GM19193 (cell line): ENCODE data around the gene MYCBP2.

Experiments
- POLR2A ChIP-seq: IDR thresholded peaks from 4 replicates; pipeline ENCODE4 v1.6.1; 2011; ENCODE audit not compliant: insufficient read depth, insufficient read length; ENCODE audit errors: extremely low read depth

The MYCBP2 gene

DNA sequence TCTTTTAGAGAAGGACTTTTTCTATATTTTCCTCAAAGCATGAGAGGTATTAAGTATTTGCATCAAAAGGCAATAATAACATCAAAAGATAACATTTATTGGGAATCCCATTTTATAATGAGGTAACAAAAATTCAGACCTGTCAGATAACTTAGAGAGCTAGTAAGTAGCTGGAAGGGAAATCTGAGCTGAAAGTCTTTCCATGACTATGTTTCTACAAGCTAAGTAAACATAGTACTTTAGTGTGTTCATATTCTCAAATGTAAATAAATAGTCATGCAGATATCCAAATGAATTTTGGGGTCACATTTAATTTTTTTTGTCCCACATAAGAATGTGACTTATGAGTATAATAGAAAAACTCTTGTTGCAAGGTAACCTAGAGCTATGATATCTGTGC is 212.6 kb downstream of the MYCBP2 start:
- TF ChIP-seq POLR2A: no peak

DNA sequence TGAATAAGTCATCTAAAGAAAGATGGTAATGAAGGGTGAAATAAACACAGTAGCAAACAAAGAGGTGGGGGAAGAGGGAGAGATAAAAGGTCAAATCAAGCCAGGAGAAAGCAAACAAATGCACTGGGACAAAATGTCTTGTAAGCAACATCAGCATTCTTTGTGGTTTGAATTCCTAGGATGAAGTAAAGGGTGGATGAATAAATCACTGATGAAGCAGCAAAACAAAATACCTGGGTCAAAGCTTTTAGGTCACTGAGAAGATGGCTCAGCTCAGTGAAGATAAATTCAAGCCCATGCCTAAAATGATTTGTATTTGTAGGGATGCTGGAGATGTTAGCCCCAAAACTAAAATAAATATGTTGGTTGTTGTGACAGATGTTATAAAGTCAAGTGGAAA is 213.4 kb downstream of the MYCBP2 start:
- TF ChIP-seq POLR2A: no peak

DNA sequence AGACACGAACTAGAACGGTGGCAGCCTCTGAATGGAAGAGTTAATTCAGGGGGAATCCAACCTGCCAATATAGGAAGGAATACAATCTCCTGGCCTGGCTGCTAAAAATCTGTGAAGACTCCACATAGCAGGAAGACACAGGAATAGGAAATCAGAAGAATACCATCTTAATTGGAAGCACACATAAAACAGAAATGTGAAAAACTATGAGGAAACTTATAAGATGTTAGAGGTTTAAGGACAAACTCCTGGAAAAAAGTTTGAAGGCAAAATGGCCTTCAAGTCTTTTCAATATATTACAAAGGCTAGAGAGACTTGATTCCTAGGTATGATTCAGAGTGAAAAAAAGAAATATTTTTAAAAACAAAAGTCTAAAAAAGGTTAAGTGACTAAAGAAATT is 221.8 kb downstream of the MYCBP2 start:
- no peak for TF ChIP-seq POLR2A

DNA sequence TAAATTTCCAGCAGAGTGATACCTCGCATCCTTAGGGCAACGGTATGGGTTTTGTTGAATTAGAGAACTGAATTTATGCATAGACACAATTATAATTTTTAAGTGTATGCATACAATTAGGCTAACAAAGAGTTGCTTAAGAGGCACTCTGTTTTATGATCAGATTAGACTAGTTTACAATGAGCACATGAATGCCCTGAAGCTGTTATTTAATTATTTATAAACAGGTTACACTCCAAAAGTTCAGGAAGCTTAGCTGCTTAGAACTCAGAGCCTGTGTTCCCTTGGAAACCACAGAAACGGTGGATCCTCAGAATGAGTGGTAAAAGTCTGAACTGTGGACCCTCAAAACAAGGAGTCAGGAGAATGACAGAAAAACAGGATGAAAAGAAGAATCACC is 227.5 kb downstream of the MYCBP2 start:
- no peak for TF ChIP-seq POLR2A

DNA sequence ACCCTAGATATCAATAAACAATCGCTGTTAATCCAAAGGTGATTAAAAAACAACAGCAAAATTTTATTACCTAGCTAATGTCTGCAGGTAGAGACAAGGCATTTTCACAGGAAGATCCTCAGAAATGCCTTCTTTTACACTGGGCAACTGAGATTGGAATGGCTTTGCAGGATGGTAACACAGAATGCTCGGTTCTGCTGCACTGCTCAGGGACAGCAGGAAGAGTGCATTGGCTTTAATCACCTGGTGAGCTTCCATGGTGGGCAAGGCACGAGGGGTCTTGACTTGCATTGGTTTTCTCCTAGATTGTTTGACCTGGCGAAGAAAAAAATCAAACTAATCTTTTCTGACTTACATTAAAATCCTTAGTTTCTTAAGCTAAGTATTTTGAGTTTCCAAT is 231.6 kb downstream of the MYCBP2 start:
- TF ChIP-seq POLR2A: no peak

DNA sequence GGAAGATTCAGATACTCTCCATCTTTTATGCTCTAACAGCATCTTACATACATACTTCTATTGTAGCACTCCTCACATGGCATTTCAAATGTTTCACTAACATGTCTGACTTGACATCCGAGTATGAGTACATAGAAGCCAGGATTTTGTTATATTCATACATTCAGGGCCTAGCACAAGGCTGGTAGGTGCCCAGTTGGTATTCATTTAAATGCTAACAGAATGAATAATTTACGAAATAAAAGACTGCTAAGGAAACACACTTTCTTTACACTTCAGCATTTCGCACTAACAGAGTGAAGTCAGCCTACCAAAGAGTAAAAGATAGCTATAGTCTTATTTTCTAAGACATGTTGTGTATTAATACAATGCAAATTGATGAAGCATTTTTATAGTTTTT is 232.1 kb downstream of the MYCBP2 start:
- TF ChIP-seq POLR2A: no peak

DNA sequence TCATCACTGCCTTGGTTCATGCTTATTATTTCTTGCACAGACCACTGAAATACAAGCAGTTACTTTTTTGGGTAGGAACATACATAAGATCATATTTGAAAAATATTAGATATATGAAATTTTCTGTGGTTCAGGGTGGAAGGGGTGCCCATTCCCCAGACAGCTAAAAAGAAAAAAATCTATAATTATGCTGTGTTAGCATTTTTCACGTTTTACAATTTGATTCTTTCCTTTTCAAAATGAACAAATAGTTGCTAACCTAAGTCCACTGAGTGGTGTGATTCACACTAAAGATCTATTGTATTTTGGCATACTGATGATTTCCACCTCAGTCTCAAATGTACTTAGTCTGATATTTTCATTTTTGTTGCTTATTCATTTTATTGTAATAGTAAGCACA is 233.2 kb downstream of the MYCBP2 start:
- TF ChIP-seq POLR2A: no peak

DNA sequence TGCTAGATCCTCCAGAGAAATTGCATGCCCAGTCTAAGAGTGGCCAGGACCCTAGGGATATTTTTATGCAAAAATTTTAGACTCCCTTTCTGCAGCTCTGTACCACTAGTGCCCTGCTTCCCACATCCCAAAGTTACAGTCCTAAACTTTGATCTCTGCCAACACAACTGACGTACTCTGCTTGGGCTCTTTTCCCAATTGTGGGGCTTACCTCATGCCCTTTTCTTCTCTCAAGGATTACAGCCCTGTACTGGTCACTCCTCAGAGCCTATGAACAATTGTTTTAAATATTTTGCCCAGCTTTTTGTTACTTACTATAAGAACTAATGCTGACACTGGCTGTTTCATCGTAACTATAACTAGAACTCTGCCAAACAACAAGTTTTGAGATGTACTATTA is 242.1 kb downstream of the MYCBP2 start:
- TF ChIP-seq POLR2A: no peak

DNA sequence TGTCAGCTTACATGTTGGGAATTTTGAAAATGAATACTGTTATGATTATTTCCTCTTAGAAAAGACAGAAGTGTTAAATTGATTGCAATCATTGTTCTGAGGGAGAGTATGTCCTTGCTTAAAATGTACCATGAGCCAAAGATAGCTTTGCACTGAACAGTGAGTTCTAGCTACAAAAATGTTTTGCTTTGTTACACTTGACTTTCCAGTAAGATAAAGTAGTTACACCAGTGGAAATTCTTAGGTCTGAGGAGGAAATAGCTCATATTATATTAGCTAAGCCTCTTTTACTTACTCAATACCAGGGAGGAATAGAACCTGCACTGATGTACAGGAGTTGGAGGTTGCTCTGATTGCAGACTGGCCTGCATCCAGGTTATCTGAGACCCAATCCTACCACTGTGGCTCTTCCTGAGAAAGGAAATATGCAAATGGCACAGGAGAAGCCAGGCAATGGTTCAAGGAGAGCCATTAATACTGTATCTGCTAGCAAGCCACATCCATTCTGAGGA is 246.9 kb downstream of the MYCBP2 start:
- no peak for TF ChIP-seq POLR2A

DNA sequence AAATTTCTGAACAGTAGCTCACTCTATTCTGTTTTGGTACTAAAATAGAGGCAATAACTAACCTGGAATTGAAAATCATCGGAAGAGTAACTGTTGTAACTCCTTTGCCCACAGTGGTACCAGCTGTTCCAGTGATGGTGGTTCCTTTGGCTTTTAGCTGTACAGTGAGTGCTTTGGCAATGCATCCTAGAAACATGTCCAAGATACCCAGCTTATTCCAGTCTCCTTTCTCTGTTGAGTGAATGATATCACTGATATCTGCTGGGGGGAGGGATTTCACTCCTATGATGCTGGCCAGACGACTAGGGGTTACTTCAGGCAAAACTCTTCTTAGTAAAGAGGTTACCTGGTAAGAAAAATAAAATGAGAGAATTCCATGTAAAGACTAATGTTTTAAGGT is 259.4 kb downstream of the MYCBP2 start:
- no peak for TF ChIP-seq POLR2A

DNA sequence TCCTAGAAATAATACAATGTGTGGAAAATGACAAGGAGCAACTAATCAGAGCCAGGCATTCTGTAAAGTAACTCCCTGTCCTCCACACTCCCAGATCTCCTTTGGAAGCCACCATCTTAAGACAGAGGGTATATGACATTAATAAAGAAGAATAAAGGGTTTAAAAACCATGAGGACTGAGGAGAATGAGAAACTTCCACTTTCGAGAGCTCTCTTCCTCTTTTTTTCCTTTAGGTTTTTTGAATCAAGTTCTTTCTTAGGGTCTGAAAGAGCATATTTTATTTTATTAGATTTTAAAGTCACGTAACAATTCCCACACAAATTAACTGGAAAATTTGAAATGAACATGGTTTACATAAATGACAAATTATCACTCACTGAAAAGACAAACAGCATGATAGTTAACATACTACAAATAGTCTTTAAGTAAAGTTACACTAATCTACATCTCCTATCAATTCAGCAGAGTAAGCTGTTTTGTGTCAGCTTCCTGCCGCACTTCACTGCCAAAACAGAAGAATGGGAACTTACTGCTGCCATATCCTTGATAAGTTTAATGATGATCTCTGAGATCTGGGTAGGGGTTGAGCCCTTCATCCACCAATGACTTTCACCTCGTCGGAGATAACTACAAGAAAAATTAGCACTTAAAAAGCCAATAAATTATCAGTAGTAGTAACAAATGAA is 261.3 kb downstream of the MYCBP2 start:
- no peak for TF ChIP-seq POLR2A

DNA sequence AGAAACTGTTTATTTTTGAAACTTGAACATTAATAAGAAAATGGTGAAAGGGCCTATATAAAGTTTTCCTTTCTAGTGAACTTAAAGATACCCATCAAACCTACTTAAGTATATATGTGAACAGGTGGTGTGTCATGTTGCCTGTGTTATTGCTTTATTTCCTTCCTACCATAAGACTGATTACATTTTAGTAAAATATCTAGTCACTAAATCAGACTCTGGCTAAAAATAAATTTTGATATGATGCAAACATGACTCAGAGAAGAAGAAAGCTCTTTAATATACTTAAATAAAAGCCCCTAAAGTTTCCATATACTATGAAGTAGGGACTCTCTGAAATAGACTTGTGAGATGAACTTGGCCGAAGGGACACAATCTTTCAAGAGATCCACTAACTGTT is 264.8 kb downstream of the MYCBP2 start:
- TF ChIP-seq POLR2A: no peak

DNA sequence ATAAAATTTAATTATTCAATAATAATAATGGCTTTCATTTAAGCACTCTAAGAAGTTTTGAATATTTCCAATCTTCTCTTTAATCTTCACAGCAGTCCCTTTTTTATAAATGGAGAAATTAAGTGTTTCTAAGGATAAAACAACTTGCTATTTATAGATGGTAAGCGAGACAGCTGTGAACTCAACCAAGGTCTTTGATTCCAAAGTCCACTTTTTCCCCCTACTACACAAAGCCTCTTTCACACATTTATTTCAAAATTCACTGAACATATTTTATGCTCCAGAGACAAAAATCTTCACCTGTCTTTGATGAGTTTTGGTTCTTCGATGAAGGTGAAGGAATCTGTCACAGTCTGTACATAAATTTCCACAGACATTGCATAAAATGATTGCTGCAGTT is 265.5 kb downstream of the MYCBP2 start:
- no peak for TF ChIP-seq POLR2A

DNA sequence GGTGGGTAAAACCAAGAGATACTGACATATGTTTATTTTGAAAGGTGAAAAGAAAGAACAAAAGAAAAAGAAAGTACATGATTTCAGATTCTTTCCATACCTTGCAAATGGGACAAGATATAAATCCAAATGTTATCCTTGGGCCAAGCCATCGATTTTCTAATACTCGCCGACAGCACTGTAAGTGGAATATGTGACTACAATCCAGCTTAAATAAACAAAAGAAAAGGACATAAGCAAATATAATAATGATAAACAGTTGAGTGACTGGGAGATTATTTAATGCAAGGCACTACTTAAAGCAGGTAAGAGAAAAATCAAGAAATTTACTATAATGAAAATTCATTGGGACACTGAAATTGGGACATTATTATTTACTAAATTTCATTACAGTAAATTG is 270.0 kb downstream of the MYCBP2 start:
- no peak for TF ChIP-seq POLR2A

DNA sequence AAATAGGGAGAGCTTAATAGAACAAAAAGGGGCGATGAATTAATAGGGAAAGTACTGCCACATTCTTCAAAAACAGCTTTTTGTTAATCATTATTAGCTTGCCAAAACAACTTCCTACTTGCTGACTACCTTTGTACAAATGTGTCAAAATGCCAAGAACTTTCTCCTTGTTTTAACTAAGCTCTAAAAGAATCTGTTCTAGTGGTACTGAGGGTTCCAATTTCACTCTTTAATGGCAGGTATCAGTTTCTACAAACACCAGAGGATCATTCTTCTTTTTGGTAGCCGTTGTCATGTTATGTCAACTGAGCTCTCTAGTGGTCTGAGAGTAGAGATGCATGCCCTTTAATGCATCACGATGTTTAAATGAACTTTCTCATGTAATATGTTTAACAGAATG is 270.5 kb downstream of the MYCBP2 start:
- TF ChIP-seq POLR2A: no peak

DNA sequence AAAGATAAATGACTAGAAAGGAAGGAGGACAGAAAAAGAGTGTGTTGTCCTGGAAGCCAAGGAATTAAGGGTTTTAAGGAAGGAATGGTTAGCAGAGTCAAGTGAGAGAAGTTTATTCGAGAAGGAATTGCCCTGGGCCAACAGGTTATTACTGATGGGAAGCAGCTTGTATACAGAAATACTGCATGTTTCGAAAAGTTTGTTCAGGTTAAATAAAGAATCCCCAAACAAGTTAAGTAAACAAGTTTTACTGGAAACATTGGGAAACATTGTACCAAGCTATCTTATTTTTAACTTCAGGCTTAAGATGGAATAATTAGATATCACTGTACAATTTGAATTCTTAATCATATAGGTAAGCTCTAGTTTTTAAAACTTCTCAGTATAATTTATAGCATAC is 271.7 kb downstream of the MYCBP2 start:
- TF ChIP-seq POLR2A: no peak

DNA sequence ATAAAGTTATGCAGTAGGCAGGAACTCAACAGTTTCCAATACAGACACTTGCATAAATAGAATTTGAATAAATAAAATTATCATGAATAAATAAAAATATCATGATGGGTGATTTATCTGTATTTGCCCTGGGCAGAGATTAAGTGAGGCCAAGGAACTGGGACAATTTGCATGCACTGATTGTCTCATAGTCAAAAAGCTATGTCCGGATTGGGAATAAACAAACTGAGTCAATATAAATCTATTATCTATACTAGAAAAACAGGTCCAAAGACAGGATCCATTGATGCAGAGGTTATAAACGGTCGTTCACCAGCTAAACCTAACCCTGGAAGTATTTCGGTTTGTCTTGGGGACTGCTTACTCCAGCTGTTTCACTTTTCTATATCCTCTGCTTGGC is 273.7 kb downstream of the MYCBP2 start:
- no peak for TF ChIP-seq POLR2A
